WTC11 (cell line): ENCODE measurements around the gene PSMG4. TPM values are rescaled to one million over a fixed set of nuclear protein-coding genes. Genes with fewer than 3 reads are reported as not detected.
A peak's percentile ranks its signal among the peaks of the same experiment; 100 is the strongest.

ENCODE experiments used
- ATAC-seq: fragments of 200-7000 bp; cut with Tn5 transposase; 2 replicates; pipeline ENCODE4 v1.10.0; 2021; ENCODE audit warnings: mild to moderate bottlenecking, moderate library complexity
- CTCF ChIA-PET: fragments of 300-600 bp; sonication (Branson Sonifier 250); formaldehyde crosslinking; loops from one replicate; lab custom pipeline; 2021; ENCODE audit warnings: antibody characterized with exemption; lab: Charles Lee
- POLR2A ChIA-PET: fragments of 350-600 bp; sonication (Branson Sonifier 250); formaldehyde crosslinking; loops from one replicate; lab custom pipeline; 2021; ENCODE audit warnings: antibody characterized with exemption; lab: Charles Lee
- DNase-seq: peaks from one replicate; pipeline ENCODE4 v3.0.0; 2021; ENCODE audit warnings: low spot score
- H3K27ac Mint-ChIP-seq: 2 replicates; pipeline ENCODE4 v1.8.0; 2021; ENCODE audit warnings: mixed read lengths
- H3K27me3 Mint-ChIP-seq: 2 replicates; pipeline ENCODE4 v1.8.0; 2021; ENCODE audit warnings: low read depth, mild to moderate bottlenecking, moderate library complexity, mixed read lengths
- H3K36me3 Mint-ChIP-seq: 2 replicates; pipeline ENCODE4 v1.8.0; 2021; ENCODE audit warnings: mixed read lengths
- H3K4me1 Mint-ChIP-seq: 2 replicates; pipeline ENCODE4 v1.8.0; 2022; ENCODE audit warnings: mixed read lengths
- H3K4me3 Mint-ChIP-seq: 2 replicates; pipeline ENCODE4 v1.8.0; 2021; ENCODE audit warnings: mild to moderate bottlenecking, moderate library complexity, mixed read lengths
- H3K9me3 Mint-ChIP-seq: 2 replicates; pipeline ENCODE4 v1.8.0; 2021; ENCODE audit warnings: mixed read lengths
- ATF1 ChIP-seq: sonication (generic); formaldehyde crosslinking; IDR thresholded peaks from 2 replicates; pipeline ENCODE4 v1.8.1; 2023; ENCODE audit warnings: mild to moderate bottlenecking, moderate library complexity, missing genetic modification reagents
- IRF2 ChIP-seq: sonication (generic); formaldehyde crosslinking; IDR thresholded peaks from 2 replicates; pipeline ENCODE4 v1.8.0; 2022; ENCODE audit warnings: low read depth, missing genetic modification reagents, borderline replicate concordance
- NFATC4 ChIP-seq: fragments of 250-450 bp; sonication (Bioruptor Pico); IDR thresholded peaks from 2 replicates; pipeline ENCODE4 v1.9.0; 2021; ENCODE audit warnings: mild to moderate bottlenecking
- NFYB ChIP-seq: sonication (generic); formaldehyde crosslinking; conservative IDR thresholded peaks from 2 replicates; pipeline ENCODE4 v1.8.0; 2022; ENCODE audit warnings: low read depth, missing genetic modification reagents
- NR1H2 ChIP-seq: sonication (generic); formaldehyde crosslinking; IDR thresholded peaks from 2 replicates; pipeline ENCODE4 v1.9.0; 2021; ENCODE audit warnings: mild to moderate bottlenecking, moderate library complexity, missing genetic modification reagents
- NR2C2 ChIP-seq: sonication (generic); formaldehyde crosslinking; IDR thresholded peaks from 2 replicates; pipeline ENCODE4 v1.8.0; 2022; ENCODE audit warnings: mild to moderate bottlenecking, missing genetic modification reagents
- RELA ChIP-seq: sonication (generic); formaldehyde crosslinking; IDR thresholded peaks from 2 replicates; pipeline ENCODE4 v1.8.1; 2022; ENCODE audit warnings: missing genetic modification reagents, mild to moderate bottlenecking, borderline replicate concordance
- TEAD4 ChIP-seq: sonication (generic); formaldehyde crosslinking; IDR thresholded peaks from 2 replicates; pipeline ENCODE4 v1.8.0; 2022; ENCODE audit warnings: mild to moderate bottlenecking, missing genetic modification reagents
- ZNF138 ChIP-seq: sonication (generic); formaldehyde crosslinking; conservative IDR thresholded peaks from 2 replicates; pipeline ENCODE4 v1.8.1; 2022; ENCODE audit warnings: mild to moderate bottlenecking, moderate library complexity, missing genetic modification reagents
- total RNA-seq: library from RNA; stranded (reverse); gene quantifications from 3 replicates; pipeline ENCODE4 v1.2.3, GENCODE V29; 2021
- TF ChIP-seq, protein P1 (sequence below): sonication (generic); formaldehyde crosslinking; IDR thresholded peaks from 2 replicates; pipeline ENCODE4 v1.8.0; 2022; ENCODE audit warnings: missing genetic modification reagents
- TF ChIP-seq, protein P2 (sequence below): fragments of 250-450 bp; sonication (Bioruptor Pico); IDR thresholded peaks from 2 replicates; pipeline ENCODE4 v1.8.0; 2021; ENCODE audit warnings: mild to moderate bottlenecking
- TF ChIP-seq, protein P3 (sequence below): sonication (generic); formaldehyde crosslinking; IDR thresholded peaks from 2 replicates; pipeline ENCODE4 v1.8.1; 2023; ENCODE audit warnings: mild to moderate bottlenecking, missing genetic modification reagents, borderline replicate concordance

Gene PSMG4
- total RNA-seq, 1 experiment from 2014 or later: 38.2 TPM

DNA sequence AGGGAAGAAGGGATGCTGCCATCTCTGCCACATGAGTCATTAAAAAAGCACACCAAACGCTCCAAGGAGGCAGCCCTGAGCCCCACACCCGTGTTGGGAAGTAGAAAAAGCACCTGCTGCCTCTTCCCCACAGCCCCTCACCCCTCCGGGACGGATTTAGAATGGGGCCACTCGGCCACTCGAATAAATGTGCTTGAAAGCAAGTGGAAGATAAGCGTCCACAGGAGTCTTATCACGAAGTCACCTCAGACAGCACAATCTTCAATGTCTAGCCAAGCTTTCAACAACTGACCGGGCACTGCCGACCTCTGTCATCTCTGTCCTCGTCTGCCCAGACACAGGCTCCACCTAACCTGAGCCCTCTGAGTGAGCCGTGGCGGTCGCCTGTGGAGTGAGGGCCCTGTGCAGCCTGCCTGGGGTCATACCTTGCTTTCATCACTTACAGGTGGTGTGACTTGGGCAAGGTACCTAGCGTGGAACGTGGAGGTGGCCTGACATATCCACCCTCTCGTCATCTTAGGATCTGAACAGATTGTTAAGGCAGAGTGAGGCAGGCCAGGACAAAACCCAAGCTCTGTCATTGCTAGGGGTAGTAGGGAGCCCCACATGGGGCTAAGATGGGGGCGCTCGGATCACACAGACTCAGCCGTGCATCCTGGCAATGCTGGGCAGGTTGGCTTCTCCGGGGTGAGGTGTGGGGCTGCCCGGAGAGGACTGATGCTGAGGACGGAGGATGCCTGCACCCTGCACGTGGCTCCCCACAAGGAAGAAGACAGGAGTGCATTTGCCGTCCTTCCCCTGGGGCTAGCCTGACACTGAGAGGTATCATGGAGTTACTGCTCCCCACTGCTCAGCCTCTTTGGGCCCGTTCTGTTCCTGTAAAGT is 34.8 kb downstream of the PSMG4 start (continued):
- TF ChIP-seq, protein P1, sequence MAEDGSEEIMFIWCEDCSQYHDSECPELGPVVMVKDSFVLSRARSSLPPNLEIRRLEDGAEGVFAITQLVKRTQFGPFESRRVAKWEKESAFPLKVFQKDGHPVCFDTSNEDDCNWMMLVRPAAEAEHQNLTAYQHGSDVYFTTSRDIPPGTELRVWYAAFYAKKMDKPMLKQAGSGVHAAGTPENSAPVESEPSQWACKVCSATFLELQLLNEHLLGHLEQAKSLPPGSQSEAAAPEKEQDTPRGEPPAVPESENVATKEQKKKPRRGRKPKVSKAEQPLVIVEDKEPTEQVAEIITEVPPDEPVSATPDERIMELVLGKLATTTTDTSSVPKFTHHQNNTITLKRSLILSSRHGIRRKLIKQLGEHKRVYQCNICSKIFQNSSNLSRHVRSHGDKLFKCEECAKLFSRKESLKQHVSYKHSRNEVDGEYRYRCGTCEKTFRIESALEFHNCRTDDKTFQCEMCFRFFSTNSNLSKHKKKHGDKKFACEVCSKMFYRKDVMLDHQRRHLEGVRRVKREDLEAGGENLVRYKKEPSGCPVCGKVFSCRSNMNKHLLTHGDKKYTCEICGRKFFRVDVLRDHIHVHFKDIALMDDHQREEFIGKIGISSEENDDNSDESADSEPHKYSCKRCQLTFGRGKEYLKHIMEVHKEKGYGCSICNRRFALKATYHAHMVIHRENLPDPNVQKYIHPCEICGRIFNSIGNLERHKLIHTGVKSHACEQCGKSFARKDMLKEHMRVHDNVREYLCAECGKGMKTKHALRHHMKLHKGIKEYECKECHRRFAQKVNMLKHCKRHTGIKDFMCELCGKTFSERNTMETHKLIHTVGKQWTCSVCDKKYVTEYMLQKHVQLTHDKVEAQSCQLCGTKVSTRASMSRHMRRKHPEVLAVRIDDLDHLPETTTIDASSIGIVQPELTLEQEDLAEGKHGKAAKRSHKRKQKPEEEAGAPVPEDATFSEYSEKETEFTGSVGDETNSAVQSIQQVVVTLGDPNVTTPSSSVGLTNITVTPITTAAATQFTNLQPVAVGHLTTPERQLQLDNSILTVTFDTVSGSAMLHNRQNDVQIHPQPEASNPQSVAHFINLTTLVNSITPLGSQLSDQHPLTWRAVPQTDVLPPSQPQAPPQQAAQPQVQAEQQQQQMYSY (CRISPR knock-in tag): no peak
- TF ChIP-seq ZNF138 (no peak), TEAD4 (no peak), NR1H2 (CRISPR knock-in tag) (no peak)

DNA sequence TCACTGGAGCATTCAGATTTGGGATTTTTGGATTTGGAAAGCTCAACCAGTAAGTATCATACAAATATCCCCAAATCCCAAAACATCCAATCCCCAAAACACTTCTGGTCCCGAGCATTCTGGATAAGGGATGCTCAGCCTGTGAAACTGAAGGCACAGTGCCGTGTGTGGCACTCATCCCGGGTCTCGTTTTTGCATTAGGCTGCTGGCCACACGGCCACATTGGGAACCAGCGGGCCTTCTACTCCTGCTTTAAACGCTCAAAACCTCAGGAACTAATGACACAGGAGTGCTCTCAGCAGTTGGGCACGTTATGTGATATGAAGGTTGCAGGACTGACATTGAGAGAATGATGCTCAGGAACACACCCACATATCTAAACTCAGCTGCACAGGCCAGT is 35.6 kb downstream of the PSMG4 start:
- no peak overlapping the region for H3K27ac Mint-ChIP-seq
- ChIA-PET POLR2A (no interaction called here), CTCF (no interaction called here)
- H3K27me3 Mint-ChIP-seq: no peaks in the 10 kb centered on the region
- H3K4me1 Mint-ChIP-seq: peaks cover 6% of the 10 kb centered on the region
- peaks cover 38% of the 10 kb centered on the region for H3K36me3 Mint-ChIP-seq
- TF ChIP-seq ATF1 (CRISPR knock-in tag): no peak
- TF ChIP-seq IRF2: no peak
- no peak for TF ChIP-seq NR2C2
- no peak for TF ChIP-seq NR1H2 (CRISPR knock-in tag)
- TF ChIP-seq NFATC4: no peak
- TF ChIP-seq, protein P2, sequence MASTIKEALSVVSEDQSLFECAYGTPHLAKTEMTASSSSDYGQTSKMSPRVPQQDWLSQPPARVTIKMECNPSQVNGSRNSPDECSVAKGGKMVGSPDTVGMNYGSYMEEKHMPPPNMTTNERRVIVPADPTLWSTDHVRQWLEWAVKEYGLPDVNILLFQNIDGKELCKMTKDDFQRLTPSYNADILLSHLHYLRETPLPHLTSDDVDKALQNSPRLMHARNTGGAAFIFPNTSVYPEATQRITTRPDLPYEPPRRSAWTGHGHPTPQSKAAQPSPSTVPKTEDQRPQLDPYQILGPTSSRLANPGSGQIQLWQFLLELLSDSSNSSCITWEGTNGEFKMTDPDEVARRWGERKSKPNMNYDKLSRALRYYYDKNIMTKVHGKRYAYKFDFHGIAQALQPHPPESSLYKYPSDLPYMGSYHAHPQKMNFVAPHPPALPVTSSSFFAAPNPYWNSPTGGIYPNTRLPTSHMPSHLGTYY: no peak
- TF ChIP-seq, protein P3, sequence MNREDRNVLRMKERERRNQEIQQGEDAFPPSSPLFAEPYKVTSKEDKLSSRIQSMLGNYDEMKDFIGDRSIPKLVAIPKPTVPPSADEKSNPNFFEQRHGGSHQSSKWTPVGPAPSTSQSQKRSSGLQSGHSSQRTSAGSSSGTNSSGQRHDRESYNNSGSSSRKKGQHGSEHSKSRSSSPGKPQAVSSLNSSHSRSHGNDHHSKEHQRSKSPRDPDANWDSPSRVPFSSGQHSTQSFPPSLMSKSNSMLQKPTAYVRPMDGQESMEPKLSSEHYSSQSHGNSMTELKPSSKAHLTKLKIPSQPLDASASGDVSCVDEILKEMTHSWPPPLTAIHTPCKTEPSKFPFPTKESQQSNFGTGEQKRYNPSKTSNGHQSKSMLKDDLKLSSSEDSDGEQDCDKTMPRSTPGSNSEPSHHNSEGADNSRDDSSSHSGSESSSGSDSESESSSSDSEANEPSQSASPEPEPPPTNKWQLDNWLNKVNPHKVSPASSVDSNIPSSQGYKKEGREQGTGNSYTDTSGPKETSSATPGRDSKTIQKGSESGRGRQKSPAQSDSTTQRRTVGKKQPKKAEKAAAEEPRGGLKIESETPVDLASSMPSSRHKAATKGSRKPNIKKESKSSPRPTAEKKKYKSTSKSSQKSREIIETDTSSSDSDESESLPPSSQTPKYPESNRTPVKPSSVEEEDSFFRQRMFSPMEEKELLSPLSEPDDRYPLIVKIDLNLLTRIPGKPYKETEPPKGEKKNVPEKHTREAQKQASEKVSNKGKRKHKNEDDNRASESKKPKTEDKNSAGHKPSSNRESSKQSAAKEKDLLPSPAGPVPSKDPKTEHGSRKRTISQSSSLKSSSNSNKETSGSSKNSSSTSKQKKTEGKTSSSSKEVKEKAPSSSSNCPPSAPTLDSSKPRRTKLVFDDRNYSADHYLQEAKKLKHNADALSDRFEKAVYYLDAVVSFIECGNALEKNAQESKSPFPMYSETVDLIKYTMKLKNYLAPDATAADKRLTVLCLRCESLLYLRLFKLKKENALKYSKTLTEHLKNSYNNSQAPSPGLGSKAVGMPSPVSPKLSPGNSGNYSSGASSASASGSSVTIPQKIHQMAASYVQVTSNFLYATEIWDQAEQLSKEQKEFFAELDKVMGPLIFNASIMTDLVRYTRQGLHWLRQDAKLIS (CRISPR knock-in tag): no peak
- no peak for TF ChIP-seq NFYB (CRISPR knock-in tag)
- no peak for TF ChIP-seq RELA (CRISPR knock-in tag)
- peak; percentile 4 for DNase-seq
- H3K9me3 Mint-ChIP-seq: no peaks in the 10 kb centered on the region
- ATAC-seq: no peak
- no peak overlapping the region for H3K4me3 Mint-ChIP-seq
